Esophagus muscularis mucosa (tissue), 3 donors: ENCODE measurements around the gene VCX2.

Source experiments
- POLR2AphosphoS5 ChIP-seq, 2 donors: sonication (generic); formaldehyde crosslinking; IDR thresholded peaks; one replicate each; pipeline ENCODE4 v1.6.1; 2017; ENCODE audit warnings: antibody characterized with exemption in 2 of 2
- TF ChIP-seq, protein P1 (sequence below), 3 experiments: fragments of 200-600 bp in 2 of 3; fragments of 450-650 bp in 1 of 3; sonication (generic) in 2 of 3; IDR thresholded peaks; one replicate each; pipeline ENCODE4 v1.5.1; 2017 to 2019; ENCODE audit warnings: antibody characterized with exemption in 3 of 3, mild to moderate bottlenecking in 2 of 3, moderate library complexity in 1 of 3

DNA sequence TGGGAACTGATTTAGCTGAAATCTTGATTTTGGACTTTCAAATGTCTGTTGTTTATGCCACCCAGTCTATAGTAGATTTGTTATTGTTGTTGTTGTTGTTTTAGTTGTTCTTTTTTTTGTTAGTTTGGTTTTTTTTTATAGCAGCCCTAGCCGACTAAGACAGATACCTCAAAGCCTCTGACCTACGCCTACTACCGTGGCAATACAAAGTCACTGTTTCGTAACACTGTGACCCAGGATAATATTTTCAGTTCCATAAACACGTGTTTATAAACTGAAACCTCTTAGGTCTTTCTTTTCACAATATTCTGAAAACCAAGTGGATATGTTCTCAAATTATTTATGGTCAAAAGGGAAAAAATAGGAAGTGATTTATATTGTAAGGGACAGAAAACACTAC, 32.8 kb downstream of the VCX2 start:
- TF ChIP-seq, protein P1, sequence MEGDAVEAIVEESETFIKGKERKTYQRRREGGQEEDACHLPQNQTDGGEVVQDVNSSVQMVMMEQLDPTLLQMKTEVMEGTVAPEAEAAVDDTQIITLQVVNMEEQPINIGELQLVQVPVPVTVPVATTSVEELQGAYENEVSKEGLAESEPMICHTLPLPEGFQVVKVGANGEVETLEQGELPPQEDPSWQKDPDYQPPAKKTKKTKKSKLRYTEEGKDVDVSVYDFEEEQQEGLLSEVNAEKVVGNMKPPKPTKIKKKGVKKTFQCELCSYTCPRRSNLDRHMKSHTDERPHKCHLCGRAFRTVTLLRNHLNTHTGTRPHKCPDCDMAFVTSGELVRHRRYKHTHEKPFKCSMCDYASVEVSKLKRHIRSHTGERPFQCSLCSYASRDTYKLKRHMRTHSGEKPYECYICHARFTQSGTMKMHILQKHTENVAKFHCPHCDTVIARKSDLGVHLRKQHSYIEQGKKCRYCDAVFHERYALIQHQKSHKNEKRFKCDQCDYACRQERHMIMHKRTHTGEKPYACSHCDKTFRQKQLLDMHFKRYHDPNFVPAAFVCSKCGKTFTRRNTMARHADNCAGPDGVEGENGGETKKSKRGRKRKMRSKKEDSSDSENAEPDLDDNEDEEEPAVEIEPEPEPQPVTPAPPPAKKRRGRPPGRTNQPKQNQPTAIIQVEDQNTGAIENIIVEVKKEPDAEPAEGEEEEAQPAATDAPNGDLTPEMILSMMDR (IDR thresholded peaks at IDR 0.05): no peak
- no peak for TF ChIP-seq POLR2AphosphoS5 (IDR thresholded peaks at IDR 0.05)
